ENCODE measurements around the gene ARHGEF7.

The ARHGEF7 gene

GRCh38 chr13:111112196-111112595 lies 2.9 kb upstream of the ARHGEF7 start:
- DNase-seq (ENCODE audit: low read depth) = no peak
- H3K36me3 ChIP-seq (ENCODE audit: control insufficient read depth, insufficient read depth, low read length, severe bottlenecking) = no peaks in the 10 kb centered on the region
- peaks cover 6% of the 10 kb centered on the region for H3K9me3 ChIP-seq (ENCODE audit: control insufficient read depth, low read length)
- no peak overlapping the region for H3K4me3 ChIP-seq (ENCODE audit: low read length)
- H3K27me3 ChIP-seq (replicated peaks; ENCODE audit: control insufficient read depth, insufficient read depth, low read length) = peaks cover 32% of the 10 kb centered on the region
- H3K4me1 ChIP-seq (ENCODE audit: control insufficient read depth, insufficient read depth, low read length) = peaks cover 14% of the 10 kb centered on the region
- no peak overlapping the region for H3K9ac ChIP-seq (ENCODE audit: low read length)

DNA sequence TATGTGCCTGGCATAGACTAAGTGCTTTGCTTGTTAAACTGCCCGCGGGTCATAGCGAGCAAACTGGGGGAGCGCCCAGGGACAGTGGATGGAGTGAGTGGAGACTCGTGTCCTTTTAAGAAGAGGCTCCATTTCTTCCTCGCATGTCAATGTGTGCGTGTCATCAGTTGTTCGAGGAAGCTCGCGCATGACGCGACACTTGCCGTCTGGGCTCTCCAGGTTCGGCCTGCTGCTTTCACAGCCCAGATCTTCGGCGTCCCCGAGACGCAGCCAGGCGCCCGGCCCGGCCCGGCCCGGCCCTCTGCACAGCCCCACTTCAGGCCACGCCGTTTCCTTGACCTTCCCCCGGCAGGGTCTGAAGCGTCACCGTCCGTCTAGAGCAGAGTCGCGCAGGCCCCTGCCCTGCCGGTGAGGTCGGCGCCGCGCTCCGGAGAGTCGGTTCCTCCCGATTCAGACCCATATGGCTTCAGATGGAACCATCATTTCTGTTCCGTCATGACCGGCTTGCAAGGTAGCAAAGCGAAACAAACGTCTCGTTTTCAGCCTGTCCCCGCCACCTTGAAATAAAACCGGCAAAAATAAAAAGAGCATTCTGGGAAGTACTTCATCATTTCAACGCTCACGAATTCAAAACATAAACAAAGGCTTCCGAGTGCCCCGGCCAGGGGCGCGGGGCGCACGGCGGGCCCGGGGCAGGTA lies 599 bp upstream of the ARHGEF7 start:
- H3K27me3 ChIP-seq (replicated peaks; ENCODE audit: control insufficient read depth, insufficient read depth, low read length) = peaks cover 32% of the 10 kb centered on the region

GRCh38 chr13:111115965-111116521 lies 933 bp downstream of the ARHGEF7 start:
- peaks cover 47% of the 10 kb centered on the region for H3K4me1 ChIP-seq (ENCODE audit: control insufficient read depth, insufficient read depth, low read length)
- H3K4me3 ChIP-seq (ENCODE audit: low read length) = peak overlapping the region; percentile 88
- no peaks in the 10 kb centered on the region for H3K36me3 ChIP-seq (ENCODE audit: control insufficient read depth, insufficient read depth, low read length, severe bottlenecking)
- peaks cover 20% of the 10 kb centered on the region for H3K27me3 ChIP-seq (replicated peaks; ENCODE audit: control insufficient read depth, insufficient read depth, low read length)
- peak overlapping the region; percentile 90 for H3K9ac ChIP-seq (ENCODE audit: low read length)
- no peaks in the 10 kb centered on the region for H3K9me3 ChIP-seq (ENCODE audit: control insufficient read depth, low read length)
- DNase-seq (ENCODE audit: low read depth) = peak; percentile 98

More for the DNA sequence above, 599 bp upstream of the ARHGEF7 start:
- peaks cover 6% of the 10 kb centered on the region for H3K9me3 ChIP-seq (ENCODE audit: control insufficient read depth, low read length)
- H3K36me3 ChIP-seq (ENCODE audit: control insufficient read depth, insufficient read depth, low read length, severe bottlenecking) = no peaks in the 10 kb centered on the region
- DNase-seq (ENCODE audit: low read depth) = peak; percentile 87
- H3K4me1 ChIP-seq (ENCODE audit: control insufficient read depth, insufficient read depth, low read length) = peaks cover 37% of the 10 kb centered on the region
- H3K4me3 ChIP-seq (ENCODE audit: low read length) = peak overlapping the region; percentile 88
- peak overlapping the region; percentile 84 for H3K9ac ChIP-seq (ENCODE audit: low read length)

GRCh38 chr13:111116856-111117255 lies 1.7 kb downstream of the ARHGEF7 start:
- peaks cover 47% of the 10 kb centered on the region for H3K4me1 ChIP-seq (ENCODE audit: control insufficient read depth, insufficient read depth, low read length)

DNA sequence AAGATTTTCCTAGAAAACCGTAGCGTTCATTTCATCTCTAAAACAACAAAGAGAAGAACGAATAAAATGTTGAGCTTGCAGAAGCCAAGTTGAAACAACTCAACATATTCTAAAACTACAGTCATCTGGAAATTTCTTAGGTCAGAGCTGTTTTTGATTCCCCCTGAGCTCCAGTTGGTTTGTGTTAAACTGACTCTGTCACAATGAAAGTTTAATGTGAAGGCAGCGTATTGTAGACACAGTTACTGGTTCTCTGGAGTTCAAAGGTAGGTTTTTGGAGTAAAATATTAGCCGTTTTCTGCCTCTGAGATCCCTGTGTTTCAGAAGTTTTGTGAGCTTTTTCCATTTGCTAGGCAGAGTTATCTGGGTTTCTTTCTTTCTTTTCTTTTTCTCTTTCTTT lies 2.2 kb downstream of the ARHGEF7 start:
- Histone ChIP-seq H3K36me3 (ENCODE audit: control insufficient read depth, insufficient read depth, low read length, severe bottlenecking) (no peaks in the 10 kb centered on the region), H3K9ac (ENCODE audit: low read length) (peak overlapping the region; percentile 90), H3K27me3 (replicated peaks; ENCODE audit: control insufficient read depth, insufficient read depth, low read length) (peaks cover 9% of the 10 kb centered on the region), H3K4me3 (ENCODE audit: low read length) (peak overlapping the region; percentile 88), H3K4me1 (ENCODE audit: control insufficient read depth, insufficient read depth, low read length) (peaks cover 47% of the 10 kb centered on the region), H3K9me3 (ENCODE audit: control insufficient read depth, low read length) (no peaks in the 10 kb centered on the region)
- DNase-seq (ENCODE audit: low read depth) = peak; percentile 51

More at GRCh38 chr13:111116856-111117255, 1.7 kb downstream of the ARHGEF7 start:
- Histone ChIP-seq H3K4me3 (ENCODE audit: low read length) (peak overlapping the region; percentile 88), H3K9ac (ENCODE audit: low read length) (peak overlapping the region; percentile 90), H3K27me3 (replicated peaks; ENCODE audit: control insufficient read depth, insufficient read depth, low read length) (peaks cover 12% of the 10 kb centered on the region), H3K36me3 (ENCODE audit: control insufficient read depth, insufficient read depth, low read length, severe bottlenecking) (no peaks in the 10 kb centered on the region), H3K9me3 (ENCODE audit: control insufficient read depth, low read length) (no peaks in the 10 kb centered on the region)
- DNase-seq (ENCODE audit: low read depth) = peak; percentile 88

- peak; percentile 32 for DNase-seq (ENCODE audit: low read depth)
- peak overlapping the region; percentile 90 for H3K9ac ChIP-seq (ENCODE audit: low read length)
- H3K4me3 ChIP-seq (ENCODE audit: low read length) = peak overlapping the region; percentile 88
- H3K9me3 ChIP-seq (ENCODE audit: control insufficient read depth, low read length) = no peaks in the 10 kb centered on the region
- peaks cover 2% of the 10 kb centered on the region for H3K27me3 ChIP-seq (replicated peaks; ENCODE audit: control insufficient read depth, insufficient read depth, low read length)
- no peaks in the 10 kb centered on the region for H3K36me3 ChIP-seq (ENCODE audit: control insufficient read depth, insufficient read depth, low read length, severe bottlenecking)
- peaks cover 47% of the 10 kb centered on the region for H3K4me1 ChIP-seq (ENCODE audit: control insufficient read depth, insufficient read depth, low read length)
These were observed 2.9 kb downstream of the ARHGEF7 start for GRCh38 chr13:111117961-111118360.

GRCh38 chr13:111118898-111119607 lies 3.9 kb downstream of the ARHGEF7 start:
- H3K9ac ChIP-seq (ENCODE audit: low read length) = peak overlapping the region; percentile 90
- no peak for DNase-seq (ENCODE audit: low read depth)
- H3K4me1 ChIP-seq (ENCODE audit: control insufficient read depth, insufficient read depth, low read length) = peaks cover 45% of the 10 kb centered on the region
- no peaks in the 10 kb centered on the region for H3K27me3 ChIP-seq (replicated peaks; ENCODE audit: control insufficient read depth, insufficient read depth, low read length)
- no peaks in the 10 kb centered on the region for H3K36me3 ChIP-seq (ENCODE audit: control insufficient read depth, insufficient read depth, low read length, severe bottlenecking)
- no peak overlapping the region for H3K4me3 ChIP-seq (ENCODE audit: low read length)
- no peaks in the 10 kb centered on the region for H3K9me3 ChIP-seq (ENCODE audit: control insufficient read depth, low read length)

- Histone ChIP-seq H3K9me3 (ENCODE audit: control insufficient read depth, low read length) (no peaks in the 10 kb centered on the region), H3K4me3 (ENCODE audit: low read length) (no peak overlapping the region), H3K27me3 (replicated peaks; ENCODE audit: control insufficient read depth, insufficient read depth, low read length) (no peaks in the 10 kb centered on the region), H3K9ac (ENCODE audit: low read length) (no peak overlapping the region), H3K4me1 (ENCODE audit: control insufficient read depth, insufficient read depth, low read length) (peaks cover 41% of the 10 kb centered on the region), H3K36me3 (ENCODE audit: control insufficient read depth, insufficient read depth, low read length, severe bottlenecking) (no peaks in the 10 kb centered on the region)
- DNase-seq (ENCODE audit: low read depth) = peak; percentile 66
These were observed 4.9 kb downstream of the ARHGEF7 start for GRCh38 chr13:111119966-111120365.

- Histone ChIP-seq H3K27me3 (replicated peaks; ENCODE audit: control insufficient read depth, insufficient read depth, low read length) (no peaks in the 10 kb centered on the region), H3K4me1 (ENCODE audit: control insufficient read depth, insufficient read depth, low read length) (peaks cover 41% of the 10 kb centered on the region), H3K36me3 (ENCODE audit: control insufficient read depth, insufficient read depth, low read length, severe bottlenecking) (no peaks in the 10 kb centered on the region), H3K9ac (ENCODE audit: low read length) (no peak overlapping the region), H3K9me3 (ENCODE audit: control insufficient read depth, low read length) (no peaks in the 10 kb centered on the region), H3K4me3 (ENCODE audit: low read length) (no peak overlapping the region)
- no peak for DNase-seq (ENCODE audit: low read depth)
These were observed 5.3 kb downstream of the ARHGEF7 start for GRCh38 chr13:111120422-111120821.

DNA sequence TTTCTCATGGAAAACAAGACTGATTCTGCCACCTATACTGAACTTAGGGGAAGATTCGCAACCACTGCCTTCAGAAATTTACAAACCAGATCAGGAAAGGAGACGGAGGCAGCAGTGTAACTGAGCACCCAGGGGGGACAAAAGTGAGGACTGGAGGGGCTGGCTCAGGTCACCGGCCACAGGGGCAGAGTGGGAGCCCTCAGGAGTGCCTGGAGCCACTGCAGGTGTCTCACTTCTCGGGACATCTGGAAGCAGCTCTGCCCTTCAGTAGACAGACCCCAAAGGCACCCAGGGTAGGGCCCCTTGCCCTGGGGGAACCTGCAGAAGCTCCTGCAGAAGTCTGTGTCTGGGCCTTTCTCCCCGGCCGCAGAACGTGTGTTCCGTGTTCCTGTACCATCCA lies 5.8 kb downstream of the ARHGEF7 start:
- Histone ChIP-seq H3K9ac (ENCODE audit: low read length) (no peak overlapping the region), H3K27me3 (replicated peaks; ENCODE audit: control insufficient read depth, insufficient read depth, low read length) (no peaks in the 10 kb centered on the region), H3K9me3 (ENCODE audit: control insufficient read depth, low read length) (no peaks in the 10 kb centered on the region), H3K4me3 (ENCODE audit: low read length) (no peak overlapping the region), H3K36me3 (ENCODE audit: control insufficient read depth, insufficient read depth, low read length, severe bottlenecking) (no peaks in the 10 kb centered on the region), H3K4me1 (ENCODE audit: control insufficient read depth, insufficient read depth, low read length) (peaks cover 45% of the 10 kb centered on the region)
- DNase-seq (ENCODE audit: low read depth) = no peak

GRCh38 chr13:111121506-111121905 lies 6.4 kb downstream of the ARHGEF7 start:
- no peak overlapping the region for H3K4me3 ChIP-seq (ENCODE audit: low read length)
- no peak overlapping the region for H3K9ac ChIP-seq (ENCODE audit: low read length)
- DNase-seq (ENCODE audit: low read depth) = no peak
- H3K9me3 ChIP-seq (ENCODE audit: control insufficient read depth, low read length) = no peaks in the 10 kb centered on the region
- no peaks in the 10 kb centered on the region for H3K27me3 ChIP-seq (replicated peaks; ENCODE audit: control insufficient read depth, insufficient read depth, low read length)
- peaks cover 45% of the 10 kb centered on the region for H3K4me1 ChIP-seq (ENCODE audit: control insufficient read depth, insufficient read depth, low read length)
- no peaks in the 10 kb centered on the region for H3K36me3 ChIP-seq (ENCODE audit: control insufficient read depth, insufficient read depth, low read length, severe bottlenecking)

Data from adipocyte (in vitro differentiated cells).